ENCODE results near the gene ARHGEF16.

The ARHGEF16 gene

DNA sequence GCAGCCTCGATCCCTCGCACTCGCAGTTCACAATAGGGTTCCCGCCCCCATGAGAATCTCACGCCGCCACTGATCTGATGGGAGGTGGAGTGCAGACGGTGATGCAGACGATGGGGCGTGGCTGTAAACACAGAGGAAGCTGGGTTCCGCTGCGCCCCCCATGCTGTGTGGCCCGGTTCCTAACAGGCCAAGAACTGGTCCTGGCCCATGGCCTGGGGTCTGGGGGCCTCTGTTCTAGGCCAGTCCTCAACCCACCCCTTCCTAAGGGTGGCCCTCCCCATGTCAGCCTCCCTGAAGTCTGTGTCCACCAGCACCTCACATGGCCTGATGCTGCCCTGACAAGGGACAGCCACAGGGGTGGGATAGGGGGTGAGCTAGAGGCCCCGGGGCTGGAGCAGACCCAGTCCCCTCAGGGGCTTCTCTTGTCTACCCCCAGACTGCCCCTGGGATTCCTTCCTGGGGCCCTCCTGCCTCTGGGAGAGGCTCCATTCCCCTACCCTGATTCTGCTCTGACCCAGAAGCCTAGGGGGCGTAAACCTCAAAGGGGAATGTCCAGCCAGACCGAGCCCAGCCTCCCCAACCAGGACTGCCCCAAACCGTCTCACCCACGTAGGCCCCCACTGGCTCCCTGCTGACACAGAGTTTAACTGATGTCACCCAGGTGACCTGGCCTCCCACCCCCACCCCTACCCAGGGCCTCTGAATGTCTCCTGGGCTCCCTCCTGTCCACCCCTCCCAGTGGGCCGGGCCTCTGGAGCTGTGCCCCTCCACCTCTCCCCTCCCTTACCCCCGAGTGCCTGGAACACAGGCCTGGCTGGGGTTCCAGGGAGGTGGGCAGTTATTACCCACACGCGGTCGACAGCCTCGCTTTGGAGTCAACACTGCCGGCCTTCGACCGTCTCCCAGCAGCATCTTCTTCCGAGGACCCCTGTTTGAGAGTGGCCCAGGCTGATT lies 14.8 kb upstream of the ARHGEF16 start:
- DNase-seq = no peak

DNA sequence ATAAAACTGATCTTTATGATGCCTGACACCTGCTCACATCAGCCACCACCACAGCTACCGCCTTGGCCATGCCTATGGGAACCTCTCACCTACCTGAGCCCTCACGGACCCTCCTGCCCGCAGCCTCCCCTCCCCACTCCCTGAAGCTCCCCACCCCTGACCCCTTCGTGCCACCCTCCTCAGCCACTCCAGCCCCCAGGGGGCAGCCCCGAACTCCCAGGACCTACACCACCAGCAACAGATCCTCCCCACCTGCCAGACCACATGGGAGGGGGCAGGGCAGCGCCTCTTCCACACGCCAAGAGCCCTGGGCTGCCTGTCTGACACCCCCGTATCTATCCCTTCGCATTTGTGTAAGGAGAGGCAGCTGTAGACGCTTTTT lies 14.2 kb upstream of the ARHGEF16 start:
- DNase-seq = no peak

DNA sequence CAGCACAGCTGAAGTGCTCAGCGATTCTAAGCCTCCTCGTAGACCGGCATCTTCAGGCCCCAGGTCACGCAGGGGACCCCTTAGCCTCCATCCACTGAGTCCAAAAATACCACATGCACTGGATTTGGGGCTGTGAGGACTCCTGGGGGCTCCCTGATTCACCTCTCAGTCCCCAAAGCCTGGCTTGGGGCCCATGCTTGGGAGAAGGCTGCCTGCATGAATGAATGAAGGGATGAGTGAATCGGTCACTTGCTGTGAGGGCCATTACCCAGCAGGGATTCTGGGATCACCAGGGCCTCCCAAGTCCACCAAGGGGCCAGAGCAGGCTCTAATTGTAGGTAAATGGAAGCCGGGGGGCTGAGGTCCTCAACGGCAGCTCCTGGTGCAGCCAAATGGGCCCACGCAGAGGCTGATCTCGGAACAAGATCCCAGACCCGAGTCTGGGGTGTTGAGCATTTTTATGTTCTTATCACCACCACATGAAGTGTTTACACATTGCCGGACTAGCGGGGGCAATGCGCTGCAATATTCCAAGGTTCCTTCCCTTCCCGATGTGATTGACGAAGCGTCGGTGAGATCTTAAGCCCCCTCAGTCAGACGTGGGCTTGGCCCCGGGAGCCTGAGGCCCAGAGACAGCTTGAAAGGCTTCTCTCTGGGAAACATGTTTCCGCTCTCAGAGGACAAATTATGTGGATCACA lies 13.6 kb upstream of the ARHGEF16 start:
- DNase-seq = no peak

DNA sequence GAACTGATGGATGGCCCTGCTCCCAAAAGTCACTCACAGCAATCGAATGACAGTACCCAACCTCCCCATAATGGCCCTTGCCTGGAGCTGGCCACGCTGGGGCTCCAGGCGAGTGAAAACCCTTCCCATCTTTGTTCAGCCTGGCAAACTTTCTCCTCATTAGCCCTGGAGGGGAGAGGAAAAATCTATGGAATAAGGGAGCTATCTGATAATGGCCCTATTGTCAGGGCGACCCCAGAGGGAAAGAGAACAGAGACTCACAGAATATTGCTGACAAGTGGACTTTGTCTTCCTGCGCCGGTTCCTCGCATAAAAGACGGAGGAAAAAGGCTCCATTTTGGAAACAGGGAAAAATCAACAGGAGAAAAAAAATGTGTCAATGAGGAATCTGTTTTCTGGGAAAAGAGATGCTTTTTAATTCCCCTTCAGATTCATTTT lies 13.0 kb upstream of the ARHGEF16 start:
- DNase-seq = no peak

DNA sequence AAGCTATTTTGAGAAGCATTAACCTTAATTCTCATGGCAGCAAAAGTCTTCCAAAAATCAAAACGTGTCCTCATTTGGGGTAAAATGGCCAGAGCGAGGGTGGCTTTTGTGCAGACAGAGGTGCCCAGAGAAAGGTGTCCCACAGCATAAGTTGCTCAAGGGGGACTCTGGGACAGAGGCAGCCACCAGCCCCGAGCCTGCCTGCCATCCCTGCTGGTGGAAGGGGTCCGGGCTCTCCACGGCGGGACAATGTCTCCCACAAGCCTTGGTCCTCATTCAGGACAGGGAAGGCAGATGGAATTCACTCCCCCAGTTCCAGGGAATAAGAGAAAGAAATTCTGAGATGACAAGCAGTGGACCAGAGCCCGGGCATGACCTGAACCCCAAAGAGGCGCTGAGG lies 12.6 kb upstream of the ARHGEF16 start:
- no peak for DNase-seq

DNA sequence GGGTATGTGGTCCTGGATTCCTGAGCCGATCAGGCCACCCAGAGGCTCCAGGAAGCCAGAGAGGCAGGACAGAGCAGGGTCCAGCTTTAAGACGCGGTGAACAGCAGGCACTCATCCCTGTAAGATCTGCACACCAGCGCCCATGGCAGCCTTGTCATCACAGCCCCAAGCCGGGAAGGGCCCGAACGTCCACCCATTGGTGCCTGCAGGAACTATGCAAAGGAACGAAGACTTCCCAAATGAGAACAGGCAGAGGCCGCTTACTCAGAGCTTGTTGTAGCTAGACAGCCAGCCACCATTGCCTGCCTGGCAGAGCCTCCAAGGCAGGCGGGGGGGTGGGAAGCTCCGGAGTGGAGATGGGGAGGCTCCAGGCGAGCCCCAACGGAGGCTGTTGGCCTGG lies 12.1 kb upstream of the ARHGEF16 start:
- no peak for DNase-seq

DNA sequence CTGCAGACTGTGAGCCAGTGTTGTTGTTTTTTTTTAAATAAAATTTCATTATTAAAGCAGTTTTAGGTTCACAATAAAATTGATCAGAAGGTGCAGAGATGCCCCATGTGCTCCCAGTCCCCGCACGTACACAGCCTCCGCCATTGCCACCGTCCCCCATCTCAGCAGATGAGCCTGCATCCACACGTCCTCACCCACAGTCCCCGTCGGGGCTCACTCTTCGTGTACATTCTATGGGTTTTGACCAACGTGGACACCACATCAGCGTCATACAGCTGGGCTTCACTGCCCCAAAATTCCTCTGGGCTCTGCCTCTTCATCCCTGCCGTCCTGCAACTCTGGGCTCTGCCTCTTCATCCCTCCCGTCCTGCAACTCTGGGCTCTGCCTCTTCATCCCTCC lies 11.6 kb upstream of the ARHGEF16 start:
- DNase-seq = no peak

DNA sequence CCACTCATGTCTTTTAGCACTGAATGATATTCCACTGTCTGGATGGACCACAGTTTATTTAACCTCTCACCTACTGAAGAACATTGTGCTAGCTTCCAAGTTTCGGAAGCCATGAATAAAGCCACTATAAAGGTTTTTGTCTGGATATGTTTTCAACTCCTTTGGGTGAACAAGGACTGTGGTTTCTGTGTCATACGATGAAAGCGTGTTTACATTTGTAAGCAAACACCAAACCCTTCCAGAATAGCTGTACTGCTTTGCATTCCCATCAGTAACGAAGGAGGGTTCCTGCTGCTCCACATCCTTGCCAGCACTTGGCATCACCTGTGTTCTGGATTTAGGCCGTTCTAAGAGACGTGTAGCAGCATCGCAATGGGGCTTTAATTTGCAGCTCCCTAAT lies 10.7 kb upstream of the ARHGEF16 start:
- DNase-seq = no peak

DNA sequence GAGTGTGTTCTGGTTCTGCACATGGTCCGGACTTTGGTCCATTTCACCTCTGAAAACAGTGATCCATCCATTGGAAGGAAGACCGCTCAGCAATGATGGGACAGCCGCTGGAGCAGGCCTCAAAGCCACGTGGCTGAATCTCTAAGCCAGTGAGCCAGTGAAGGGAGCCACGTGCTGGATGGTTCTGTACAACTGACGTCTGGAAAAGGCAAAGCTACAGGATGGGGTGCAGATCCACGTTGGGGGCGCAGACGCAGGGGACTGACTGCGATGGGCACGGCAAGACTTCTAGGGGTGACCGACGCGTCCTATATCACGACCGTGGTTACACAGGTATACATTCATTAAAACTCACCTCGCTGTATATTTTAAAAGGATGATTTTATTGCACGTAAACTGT lies 10.2 kb upstream of the ARHGEF16 start:
- no peak for DNase-seq

DNA sequence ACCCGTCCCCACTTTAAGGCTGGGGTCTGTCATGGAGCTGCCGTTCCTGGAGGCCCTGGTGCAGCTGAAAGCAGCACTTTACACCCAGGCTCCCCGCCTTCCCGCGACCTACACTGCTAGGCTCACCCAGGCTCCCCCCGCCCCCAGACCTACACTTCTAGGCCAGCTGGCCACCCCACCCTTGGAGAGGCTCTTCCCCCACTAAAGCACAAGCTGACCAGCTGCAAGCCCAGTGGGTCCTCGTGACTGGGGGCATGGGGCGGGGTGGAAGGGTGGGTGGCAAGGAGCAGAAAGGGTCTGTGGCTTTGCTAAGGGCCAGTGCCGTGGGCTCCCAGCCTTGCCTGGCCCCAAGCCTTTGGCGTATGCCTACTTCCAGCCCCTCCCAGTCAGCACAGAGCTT lies 9.7 kb upstream of the ARHGEF16 start:
- no peak for DNase-seq

DNA sequence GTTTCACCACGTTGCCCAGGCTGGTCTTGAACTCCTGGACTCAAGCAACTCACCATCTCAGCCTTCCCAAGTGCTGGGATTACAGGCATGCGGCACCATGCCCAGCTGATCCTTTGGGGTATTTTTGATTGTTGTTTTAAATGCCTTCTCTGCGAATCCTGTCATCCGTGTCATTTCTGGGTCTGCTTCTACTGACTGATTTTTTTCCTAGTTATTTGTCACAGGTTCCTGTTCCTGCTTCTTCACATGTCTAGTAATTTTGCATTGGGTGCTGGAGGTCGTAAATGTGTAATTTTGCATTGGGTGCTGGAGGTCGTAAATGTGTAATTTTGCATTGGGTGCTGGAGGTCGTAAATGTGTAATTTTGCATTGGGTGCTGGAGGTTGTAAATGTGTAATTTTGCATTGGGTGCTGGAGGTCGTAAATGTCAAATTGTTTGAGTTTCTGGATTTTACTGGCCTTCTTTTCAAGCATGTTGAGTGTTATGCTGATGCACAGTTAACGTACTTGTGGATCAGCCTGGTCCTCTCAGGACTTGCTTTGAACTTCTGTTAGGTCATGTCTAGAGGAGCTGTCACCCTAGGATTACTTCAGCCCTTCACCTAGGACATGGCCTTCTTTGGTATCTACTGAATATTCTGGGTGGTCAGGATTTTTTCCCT lies 4.1 kb upstream of the ARHGEF16 start:
- DNase-seq = no peak

DNA sequence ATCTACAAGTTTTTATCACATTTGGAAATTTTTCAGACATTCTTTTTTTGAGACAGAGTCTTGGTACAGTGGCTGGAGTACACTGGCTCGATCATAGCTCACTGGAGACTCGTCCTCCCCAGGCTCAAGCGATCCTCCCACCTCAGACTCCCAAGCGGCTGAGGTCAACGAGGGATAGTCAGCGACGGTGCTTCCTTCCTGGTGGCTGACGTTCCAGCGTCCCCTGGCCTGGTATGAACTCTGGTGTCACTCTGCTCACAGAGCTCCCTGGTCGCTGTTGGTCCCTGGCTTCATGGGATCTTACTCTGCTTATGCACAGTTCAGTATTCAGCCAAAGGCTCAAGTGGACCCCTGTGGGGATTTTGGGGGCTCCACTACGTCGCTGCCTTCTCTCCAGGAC lies 3.5 kb upstream of the ARHGEF16 start:
- DNase-seq = no peak

DNA sequence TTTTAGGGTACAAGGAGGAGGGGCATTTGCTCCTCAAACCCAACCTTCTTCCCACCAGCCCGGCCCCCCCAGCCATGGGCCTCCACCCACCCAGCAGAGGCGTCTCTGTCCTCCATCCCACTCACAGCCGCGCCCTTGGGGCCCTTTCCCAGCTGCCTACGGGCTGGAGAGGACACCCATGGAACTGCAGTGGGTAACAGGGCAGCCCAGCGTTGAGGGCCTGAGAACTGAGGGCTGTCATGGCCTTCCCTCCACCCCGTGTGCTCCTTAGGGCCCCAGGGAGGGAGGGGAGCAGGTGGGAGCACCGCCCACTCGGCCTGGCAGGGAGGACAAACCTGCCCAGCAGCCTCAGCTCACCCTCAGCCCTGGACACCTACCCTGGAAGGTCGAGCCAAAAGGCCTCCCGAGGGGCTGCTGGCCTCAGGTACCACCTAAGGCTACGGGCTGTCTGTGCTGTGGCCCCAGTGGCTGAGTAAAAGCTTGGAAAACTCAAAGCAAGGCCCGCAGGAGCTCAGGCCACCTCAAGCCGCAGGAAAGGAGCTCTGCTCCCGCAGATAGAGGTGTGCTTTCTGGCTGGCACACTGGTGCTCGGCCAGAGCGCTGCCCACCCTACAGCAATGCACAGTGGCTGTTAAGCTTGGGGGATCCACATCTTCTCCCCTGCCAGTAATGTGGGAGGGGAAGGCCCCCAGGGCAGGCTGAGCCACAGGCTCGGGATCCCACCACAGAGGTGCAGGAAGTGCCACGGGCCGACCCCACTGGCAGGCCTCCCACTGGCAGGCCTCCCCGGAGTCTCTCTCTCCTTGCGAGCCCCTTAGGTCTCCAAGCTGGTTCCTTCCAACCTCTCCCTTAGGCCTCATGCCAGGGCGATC lies 2.2 kb upstream of the ARHGEF16 start:
- DNase-seq = no peak

DNA sequence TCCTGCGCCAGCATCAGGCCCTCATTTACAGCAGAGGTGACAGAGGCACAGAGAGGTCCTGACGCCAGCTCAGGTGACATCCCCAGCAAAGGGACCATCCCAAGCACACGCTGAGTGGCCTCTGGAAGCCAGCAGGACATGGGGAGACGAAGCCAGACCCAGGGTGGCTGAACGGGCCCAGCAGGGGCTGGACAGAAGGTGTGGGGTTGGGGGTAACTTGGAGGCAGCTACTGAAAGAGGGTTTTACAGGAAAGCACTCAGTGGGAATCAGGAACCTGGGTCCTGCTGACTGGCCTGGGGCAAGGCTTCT lies 1.6 kb upstream of the ARHGEF16 start:
- DNase-seq = no peak

DNA sequence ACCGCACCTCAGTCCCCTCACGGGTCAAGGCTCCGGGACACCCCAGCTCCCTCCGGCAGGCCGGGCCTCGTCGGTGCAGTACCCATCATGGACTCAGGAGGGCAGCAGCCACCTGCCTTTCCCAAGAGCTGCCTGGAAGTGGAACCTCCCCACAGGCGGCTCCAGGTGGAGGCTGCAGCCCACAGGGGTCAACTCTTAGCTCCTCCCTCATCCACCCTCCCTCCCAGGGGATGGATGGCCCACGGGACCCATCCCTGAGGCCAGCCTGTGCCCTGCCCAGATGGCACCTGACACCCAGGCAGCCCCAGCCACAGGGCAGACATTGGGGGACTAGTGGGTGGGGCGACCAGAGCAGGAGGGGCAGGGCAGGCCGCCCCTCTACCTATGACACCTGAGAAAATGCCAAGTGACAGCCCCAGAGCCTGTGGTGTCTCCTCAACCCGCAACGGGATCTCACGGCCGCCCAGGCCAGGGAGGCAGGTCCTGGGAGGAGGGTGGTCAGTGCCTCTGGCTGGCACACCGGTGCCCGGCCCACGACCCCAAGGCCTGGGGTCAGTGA lies 1.2 kb upstream of the ARHGEF16 start:
- peak; percentile 40 to 79 for DNase-seq

DNA sequence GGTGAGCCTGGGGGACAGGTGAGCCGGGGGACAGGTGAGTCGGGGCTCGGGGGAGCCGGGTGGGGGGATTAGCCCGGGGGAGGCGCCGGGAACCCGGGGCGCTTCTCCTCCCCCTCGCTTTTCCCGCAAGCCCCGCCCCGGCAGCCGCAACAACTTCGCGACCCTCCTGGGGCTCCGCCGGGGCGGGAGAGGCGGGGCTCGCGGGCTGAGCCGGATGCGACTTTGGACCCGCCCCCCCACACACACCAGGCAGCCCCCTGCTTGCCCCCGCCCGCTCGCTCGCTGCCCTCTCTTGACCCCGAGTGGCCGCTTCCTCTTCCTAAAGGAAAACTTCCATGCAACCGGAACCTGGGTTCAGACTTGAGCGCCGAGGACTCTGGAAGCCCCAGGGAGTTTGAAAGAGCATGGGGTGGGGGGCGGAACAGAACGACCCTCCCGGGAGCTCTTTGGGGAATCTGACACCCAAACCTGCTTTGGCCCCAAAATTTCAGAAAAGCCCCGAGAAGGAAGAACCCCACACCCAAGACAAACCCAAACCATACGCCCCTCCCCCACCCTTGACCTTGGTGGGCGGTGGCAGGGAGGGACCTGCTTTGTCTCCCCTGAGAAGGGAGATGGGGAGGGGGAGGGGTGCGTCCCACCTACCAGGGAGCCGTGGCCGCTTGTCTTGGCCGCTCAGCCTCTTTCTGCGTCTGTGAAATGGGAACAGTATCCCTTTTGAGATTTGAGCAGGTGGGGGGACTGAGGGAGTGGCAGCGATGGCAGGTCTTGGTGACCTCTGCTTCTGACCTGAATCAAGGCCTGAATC lies 550 bp downstream of the ARHGEF16 start:
- peak; percentile 6 to 12 for DNase-seq

DNA sequence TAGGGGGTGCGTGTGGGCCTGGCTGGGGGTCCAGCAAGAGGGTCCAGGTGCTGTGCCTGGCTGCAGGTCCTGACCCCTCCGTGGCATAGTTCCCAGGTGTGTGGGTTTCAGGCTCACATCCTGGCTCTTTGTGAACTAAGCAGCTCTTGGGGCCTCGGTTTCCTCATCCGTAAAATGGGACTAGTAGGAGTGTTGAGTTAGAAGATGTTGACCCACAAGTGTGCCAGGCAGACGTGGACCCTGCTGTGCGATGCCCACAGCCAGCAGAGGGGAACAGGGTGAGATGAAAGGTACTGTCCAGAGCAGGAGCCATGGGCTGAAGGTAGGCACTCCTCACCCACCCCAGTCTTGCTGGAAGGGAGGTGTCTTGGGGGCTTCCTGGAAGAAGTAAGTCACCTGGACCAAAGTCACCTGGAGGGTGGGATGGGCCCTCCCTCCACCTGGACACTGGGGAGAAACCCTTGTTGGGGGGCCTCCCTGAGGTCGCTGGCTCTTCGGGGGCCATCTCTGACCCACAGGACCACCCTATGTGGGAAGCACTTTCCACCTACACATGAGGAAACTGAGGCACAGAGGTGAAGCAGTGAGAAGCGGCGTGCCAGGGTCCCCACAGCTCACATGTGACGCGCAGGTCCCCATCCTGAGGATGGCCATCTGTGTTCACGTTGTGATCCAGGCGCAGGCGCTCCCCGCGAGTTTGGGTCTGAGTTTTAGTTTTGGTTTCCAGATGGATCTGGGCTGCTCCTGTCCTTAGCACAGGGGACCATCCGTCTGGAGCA lies 1.4 kb downstream of the ARHGEF16 start:
- DNase-seq = no peak

DNA sequence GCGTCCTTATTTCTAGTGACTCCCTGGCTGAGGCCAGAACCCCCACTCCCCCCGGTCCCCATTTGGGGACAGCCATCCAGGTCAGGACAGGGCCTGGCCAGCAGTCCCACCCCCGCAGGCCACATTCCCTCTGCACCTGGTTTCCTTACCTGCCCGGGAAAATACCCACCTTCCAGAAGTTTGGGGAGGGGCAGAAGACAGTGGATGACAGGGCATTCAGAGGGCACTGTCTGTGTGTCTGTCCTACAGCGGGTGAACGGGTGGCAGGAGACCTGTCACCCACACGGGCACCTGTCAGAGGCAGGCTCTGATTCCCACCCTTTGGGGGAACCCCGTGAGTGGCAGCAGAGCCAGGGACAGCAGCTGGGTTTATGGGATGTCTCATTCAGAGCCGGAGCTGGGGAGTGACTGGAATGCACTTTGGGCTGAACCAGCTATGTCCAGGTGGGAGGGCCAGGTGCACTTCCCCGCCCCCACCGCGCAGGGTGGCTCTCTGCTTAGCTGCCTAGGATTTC lies 2.0 kb downstream of the ARHGEF16 start:
- no peak for DNase-seq

DNA sequence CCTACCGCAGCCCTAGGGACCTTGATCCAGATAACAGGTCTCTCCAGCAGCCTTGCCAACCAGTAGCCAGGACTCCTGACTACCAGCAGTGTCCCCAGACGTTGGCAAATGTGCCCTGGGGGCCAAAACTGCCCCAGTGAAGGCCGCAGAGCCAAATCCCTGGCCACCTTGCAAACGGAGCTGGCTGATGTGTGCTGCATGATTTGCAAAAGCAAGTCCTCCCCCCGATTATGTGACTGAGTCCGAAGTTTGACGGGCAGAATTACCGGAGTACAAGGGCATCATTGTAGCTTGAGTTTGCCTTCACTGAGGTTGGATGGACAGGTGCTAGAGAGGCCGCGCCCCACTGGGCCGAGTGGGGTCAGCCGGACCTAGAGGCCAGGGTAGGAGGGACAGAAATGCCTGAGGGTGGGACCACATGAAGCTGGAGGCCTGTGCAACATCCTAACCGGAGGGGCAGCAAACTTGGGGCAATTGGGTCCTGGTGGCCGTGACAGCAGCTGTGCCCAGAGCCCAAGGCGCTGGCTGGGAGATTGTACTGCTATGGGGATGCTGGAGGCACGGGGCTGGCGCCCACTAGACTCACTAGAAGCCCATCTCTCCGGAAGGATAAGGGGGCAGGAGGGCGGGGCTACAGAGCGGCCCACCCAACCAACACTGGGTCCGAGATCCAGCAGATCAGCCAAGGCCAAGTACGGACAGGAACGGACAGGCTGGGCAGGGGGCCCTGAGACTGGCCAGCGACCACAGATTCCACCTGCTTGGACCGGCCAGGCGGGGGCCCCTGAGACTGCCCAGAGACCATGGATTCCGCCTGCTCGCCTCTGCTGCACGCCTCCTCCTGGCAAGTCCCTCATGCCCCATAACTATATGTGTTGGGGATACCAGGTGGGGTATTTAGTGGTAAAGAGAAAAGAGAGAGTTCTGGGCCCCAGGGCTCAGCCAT lies 2.8 kb downstream of the ARHGEF16 start:
- DNase-seq = no peak

Measured in inflammatory macrophage treated with lipopolysaccharide for 1 hour (primary cell).